Measurements from ENCODE around the gene CDC42BPB.

The CDC42BPB gene

GRCh38 chr14:103058164-103059055 lies 1.1 kb upstream of the CDC42BPB start:
- H3K4me1 ChIP-seq: peaks cover 10% of the 10 kb centered on the region
- peak overlapping the region; percentile 85 for H3K4me3 ChIP-seq (ENCODE audit: low read depth, low read length)

GRCh38 chr14:103057028-103057371 lies 349 bp downstream of the CDC42BPB start:
- Histone ChIP-seq H3K36me3 (ENCODE audit: control insufficient read depth, insufficient read depth, low read length) (no peaks in the 10 kb centered on the region), H3K27ac (peak overlapping the region; percentile 65), H3K9me3 (ENCODE audit: control insufficient read depth, low read length) (no peaks in the 10 kb centered on the region), H3K4me3 (ENCODE audit: low read depth, low read length) (peak overlapping the region; percentile 56), H3K27me3 (ENCODE audit: control insufficient read depth, insufficient read depth, low read length) (no peaks in the 10 kb centered on the region), H3K4me1 (peaks cover 10% of the 10 kb centered on the region), H3K79me2 (peaks cover 7% of the 10 kb centered on the region), H3K4me2 (ENCODE audit: low read length) (peak overlapping the region; percentile 75), H3K9ac (no peak overlapping the region), H2AFZ (peak overlapping the region; percentile 57)
- no peak for TF ChIP-seq CTCF (IDR thresholded peaks at IDR 0.05)

More at GRCh38 chr14:103058164-103059055, 1.1 kb upstream of the CDC42BPB start:
- peak overlapping the region; percentile 71 for H3K4me2 ChIP-seq (ENCODE audit: low read length)
- H3K27me3 ChIP-seq (ENCODE audit: control insufficient read depth, insufficient read depth, low read length): no peaks in the 10 kb centered on the region
- peak overlapping the region; percentile 99 for H2AFZ ChIP-seq
- H3K79me2 ChIP-seq: no peaks in the 10 kb centered on the region
- H3K9me3 ChIP-seq (ENCODE audit: control insufficient read depth, low read length): no peaks in the 10 kb centered on the region
- H3K9ac ChIP-seq: peak overlapping the region; percentile 69
- no peak for TF ChIP-seq CTCF (IDR thresholded peaks at IDR 0.05)
- H3K36me3 ChIP-seq (ENCODE audit: control insufficient read depth, insufficient read depth, low read length): no peaks in the 10 kb centered on the region
- peak overlapping the region; percentile 75 for H3K27ac ChIP-seq

DNA sequence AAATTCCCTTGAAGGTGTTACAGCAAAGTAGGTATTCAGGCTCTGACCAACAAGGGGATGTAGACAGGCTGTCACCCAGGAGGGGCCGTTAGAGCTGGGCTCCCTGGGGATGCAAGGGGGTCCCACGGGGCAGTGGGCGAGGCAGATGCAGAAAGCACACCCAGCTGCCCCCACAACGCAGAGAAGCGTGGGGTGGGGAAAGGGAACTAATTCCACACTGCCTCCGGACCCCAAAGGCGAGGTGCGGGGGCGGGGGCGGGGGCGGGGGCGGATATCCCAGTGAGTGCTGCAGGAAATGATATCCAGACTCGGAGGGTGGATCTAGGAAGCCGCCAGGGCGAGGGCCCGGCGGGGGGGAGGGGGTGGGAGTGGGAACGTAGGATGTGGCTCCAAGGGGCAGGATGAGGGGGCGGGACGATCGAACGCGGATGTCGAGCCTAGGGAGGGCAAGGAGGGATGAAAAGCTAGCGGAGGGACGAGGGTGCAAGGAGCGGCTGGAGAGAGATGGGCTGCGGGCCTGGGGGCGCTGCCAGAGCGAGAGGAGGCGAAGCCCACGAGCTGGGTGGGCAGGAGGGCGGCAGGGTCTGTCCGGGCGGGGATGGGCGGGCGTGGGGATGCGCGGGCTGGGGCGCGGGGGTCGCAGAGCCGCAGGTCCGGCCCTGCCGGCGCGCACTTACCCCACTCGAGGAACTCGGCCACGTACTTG lies 874 bp downstream of the CDC42BPB start:
- no peaks in the 10 kb centered on the region for H3K9me3 ChIP-seq (ENCODE audit: control insufficient read depth, low read length)
- peaks cover 10% of the 10 kb centered on the region for H3K4me1 ChIP-seq
- TF ChIP-seq CTCF (IDR thresholded peaks at IDR 0.05): no peak
- peaks cover 11% of the 10 kb centered on the region for H3K79me2 ChIP-seq
- H3K27me3 ChIP-seq (ENCODE audit: control insufficient read depth, insufficient read depth, low read length): no peaks in the 10 kb centered on the region
- H3K27ac ChIP-seq: peak overlapping the region; percentile 65
- H3K4me3 ChIP-seq (ENCODE audit: low read depth, low read length): peak overlapping the region; percentile 56
- H2AFZ ChIP-seq: peak overlapping the region; percentile 57
- no peaks in the 10 kb centered on the region for H3K36me3 ChIP-seq (ENCODE audit: control insufficient read depth, insufficient read depth, low read length)
- H3K4me2 ChIP-seq (ENCODE audit: low read length): peak overlapping the region; percentile 75
- no peak overlapping the region for H3K9ac ChIP-seq

GRCh38 chr14:103055695-103056094 lies 1.7 kb downstream of the CDC42BPB start:
- Histone ChIP-seq H3K4me1 (peaks cover 10% of the 10 kb centered on the region), H3K9me3 (ENCODE audit: control insufficient read depth, low read length) (no peaks in the 10 kb centered on the region), H3K4me3 (ENCODE audit: low read depth, low read length) (peak overlapping the region; percentile 56), H3K9ac (no peak overlapping the region), H3K27ac (peak overlapping the region; percentile 24), H2AFZ (no peak overlapping the region), H3K27me3 (ENCODE audit: control insufficient read depth, insufficient read depth, low read length) (no peaks in the 10 kb centered on the region), H3K4me2 (ENCODE audit: low read length) (peak overlapping the region; percentile 75), H3K36me3 (ENCODE audit: control insufficient read depth, insufficient read depth, low read length) (no peaks in the 10 kb centered on the region), H3K79me2 (peaks cover 13% of the 10 kb centered on the region)
- no peak for TF ChIP-seq CTCF (IDR thresholded peaks at IDR 0.05)

Measured in parathyroid adenoma (tissue), 2 donors.